Neural crest cell (in vitro differentiated cells): ENCODE measurements around the gene PIK3R5. TPM values are rescaled to one million over a fixed set of nuclear protein-coding genes. Genes with fewer than 3 reads are reported as not detected.

Source experiments
- DNase-seq: peaks from one replicate; pipeline ENCODE4 v3.0.0; 2021; ENCODE audit warnings: low read depth, mixed read lengths, low spot score
- H3K27ac Mint-ChIP-seq: one replicate; pipeline ENCODE4 v1.8.0; 2021; ENCODE audit warnings: mild to moderate bottlenecking, mixed read lengths; ENCODE audit not compliant: unreplicated experiment
- H3K27me3 Mint-ChIP-seq: 2 replicates; pipeline ENCODE4 v1.8.0; 2021; ENCODE audit warnings: low read depth, mild to moderate bottlenecking, mixed read lengths
- H3K36me3 Mint-ChIP-seq: 2 replicates; pipeline ENCODE4 v1.8.0; 2021; ENCODE audit warnings: low read depth, mild to moderate bottlenecking, mixed read lengths
- H3K4me1 Mint-ChIP-seq: 2 replicates; pipeline ENCODE4 v1.8.0; 2021; ENCODE audit warnings: mixed read lengths
- H3K4me3 Mint-ChIP-seq: one replicate; pipeline ENCODE4 v1.8.0; 2021; ENCODE audit warnings: mild to moderate bottlenecking, mixed read lengths
- H3K9me3 Mint-ChIP-seq: 2 replicates; pipeline ENCODE4 v1.8.0; 2021; ENCODE audit warnings: mixed read lengths
- CTCF ChIP-seq: fragments of 200-600 bp; sonication (generic); conservative IDR thresholded peaks from 2 replicates; pipeline ENCODE4 v1.5.0; 2021; ENCODE audit warnings: antibody characterized with exemption, mild to moderate bottlenecking
- total RNA-seq: library from RNA; stranded (reverse); gene quantifications from 2 replicates; pipeline ENCODE4 v1.2.1, GENCODE V29; 2021

Gene PIK3R5
- total RNA-seq, 1 donor from 2014 or later: 1.4 TPM

GRCh38 chr17:8865385-8865784, 100.1 kb downstream of the PIK3R5 start:
- DNase-seq: no peak
- Mint-ChIP-seq H3K4me1 (peaks cover 10% of the 10 kb centered on the region), H3K9me3 (no peaks in the 10 kb centered on the region)

GRCh38 chr17:8862213-8863056, 103.1 kb downstream of the PIK3R5 start:
- Mint-ChIP-seq H3K4me1 (peaks cover 22% of the 10 kb centered on the region), H3K4me3 (no peak overlapping the region), H3K27ac (no peak overlapping the region), H3K36me3 (no peaks in the 10 kb centered on the region), H3K9me3 (no peaks in the 10 kb centered on the region), H3K27me3 (no peaks in the 10 kb centered on the region)
- no peak for TF ChIP-seq CTCF
- no peak for DNase-seq

More at GRCh38 chr17:8865385-8865784, 100.1 kb downstream of the PIK3R5 start:
- H3K27ac Mint-ChIP-seq: no peak overlapping the region
- TF ChIP-seq CTCF: no peak
- no peaks in the 10 kb centered on the region for H3K27me3 Mint-ChIP-seq
- H3K36me3 Mint-ChIP-seq: no peaks in the 10 kb centered on the region
- no peak overlapping the region for H3K4me3 Mint-ChIP-seq

- no peaks in the 10 kb centered on the region for H3K36me3 Mint-ChIP-seq
- H3K27ac Mint-ChIP-seq: no peak overlapping the region
- TF ChIP-seq CTCF: no peak
- H3K9me3 Mint-ChIP-seq: no peaks in the 10 kb centered on the region
- DNase-seq: no peak
- H3K4me3 Mint-ChIP-seq: no peak overlapping the region
- H3K4me1 Mint-ChIP-seq: peaks cover 30% of the 10 kb centered on the region
- H3K27me3 Mint-ChIP-seq: no peaks in the 10 kb centered on the region
Measured at GRCh38 chr17:8861495-8862181, 103.9 kb downstream of the PIK3R5 start.

- peaks cover 40% of the 10 kb centered on the region for H3K4me1 Mint-ChIP-seq
- TF ChIP-seq CTCF: no peak
- no peaks in the 10 kb centered on the region for H3K9me3 Mint-ChIP-seq
- no peaks in the 10 kb centered on the region for H3K36me3 Mint-ChIP-seq
- no peak overlapping the region for H3K4me3 Mint-ChIP-seq
- no peak for DNase-seq
- H3K27me3 Mint-ChIP-seq: no peaks in the 10 kb centered on the region
- H3K27ac Mint-ChIP-seq: peak overlapping the region; percentile 96
Measured at GRCh38 chr17:8859804-8860430, 105.6 kb downstream of the PIK3R5 start.

- no peak for TF ChIP-seq CTCF
- Mint-ChIP-seq H3K27ac (peak overlapping the region; percentile 96), H3K27me3 (no peaks in the 10 kb centered on the region), H3K4me3 (peak overlapping the region; percentile 65), H3K4me1 (peaks cover 40% of the 10 kb centered on the region), H3K9me3 (no peaks in the 10 kb centered on the region), H3K36me3 (no peaks in the 10 kb centered on the region)
- no peak for DNase-seq
Measured at GRCh38 chr17:8859027-8859803, 106.3 kb downstream of the PIK3R5 start.
